H9 (cell line): Measurements from ENCODE around the gene CRACR2A. TPM values are rescaled to one million over a fixed set of nuclear protein-coding genes. Genes with fewer than 3 reads are reported as not detected.

Experiments used
- DNase-seq: peaks from one replicate; pipeline ENCODE4 v3.0.0-alpha.2; 2017
- H2AFZ ChIP-seq: one replicate; pipeline ENCODE4 v1.6.1; 2013; ENCODE audit warnings: mild to moderate bottlenecking, low read length, control low read depth, moderate library complexity
- H2AK5ac ChIP-seq: 2 replicates; pipeline ENCODE4 v1.6.1; 2013; ENCODE audit warnings: low read length, control low read depth, mixed read lengths; ENCODE audit not compliant: insufficient read length
- H2BK120ac ChIP-seq: one replicate; pipeline ENCODE4 v1.6.1; 2013; ENCODE audit warnings: low read depth, mild to moderate bottlenecking, low read length, control low read depth, inconsistent platforms; ENCODE audit not compliant: poor library complexity, severe bottlenecking
- H2BK12ac ChIP-seq: 2 replicates; pipeline ENCODE4 v1.6.1; 2013; ENCODE audit warnings: low read length, control low read depth, mixed read lengths, low read depth; ENCODE audit not compliant: insufficient read length
- H2BK15ac ChIP-seq: 2 replicates; pipeline ENCODE4 v1.6.1; 2013; ENCODE audit warnings: low read depth, low read length, control low read depth
- H2BK20ac ChIP-seq: one replicate; pipeline ENCODE4 v1.6.1; 2013; ENCODE audit warnings: low read depth, mild to moderate bottlenecking, low read length, control low read depth, inconsistent platforms; ENCODE audit not compliant: poor library complexity, severe bottlenecking
- H2BK5ac ChIP-seq: 2 replicates; pipeline ENCODE4 v1.6.1; 2013; ENCODE audit warnings: low read length, control low read depth, mixed read lengths; ENCODE audit not compliant: insufficient read length
- H3K14ac ChIP-seq: 2 replicates; pipeline ENCODE4 v1.6.1; 2013; ENCODE audit warnings: low read length, control low read depth; ENCODE audit not compliant: insufficient read depth
- H3K18ac ChIP-seq: 2 replicates; pipeline ENCODE4 v1.6.1; 2013; ENCODE audit warnings: low read depth, mild to moderate bottlenecking, mixed read lengths, low read length, control low read depth; ENCODE audit not compliant: insufficient read length
- H3K23ac ChIP-seq: 2 replicates; pipeline ENCODE4 v1.6.1; 2013; ENCODE audit warnings: low read length, control low read depth, mixed read lengths, low read depth; ENCODE audit not compliant: insufficient read length
- H3K23me2 ChIP-seq: 2 replicates; pipeline ENCODE4 v1.6.1; 2013; ENCODE audit warnings: low read depth, mild to moderate bottlenecking, mixed read lengths, low read length, control low read depth; ENCODE audit not compliant: insufficient read length, poor library complexity, severe bottlenecking
- H3K27ac ChIP-seq: 2 replicates; pipeline ENCODE4 v1.5.1; 2013; ENCODE audit warnings: low read length, control low read depth, mixed read lengths, low read depth; ENCODE audit not compliant: insufficient read length
- H3K27me3 ChIP-seq: 2 replicates; pipeline ENCODE4 v1.6.1; 2013; ENCODE audit warnings: low read length, control low read depth, inconsistent platforms; ENCODE audit not compliant: insufficient read depth
- H3K4ac ChIP-seq: 2 replicates; pipeline ENCODE4 v1.6.1; 2013; ENCODE audit warnings: low read depth, mild to moderate bottlenecking, control low read depth, inconsistent platforms, low read length, moderate library complexity
- H3K4me1 ChIP-seq: 2 replicates; pipeline ENCODE4 v1.6.1; 2013; ENCODE audit warnings: low read length, control low read depth, inconsistent platforms; ENCODE audit not compliant: insufficient read depth
- H3K4me2 ChIP-seq: 2 replicates; pipeline ENCODE4 v1.6.1; 2013; ENCODE audit warnings: low read length, control low read depth, mixed read lengths; ENCODE audit not compliant: insufficient read length, insufficient read depth
- H3K56ac ChIP-seq: 2 replicates; pipeline ENCODE4 v1.6.1; 2013; ENCODE audit warnings: low read depth, mild to moderate bottlenecking, mixed read lengths, low read length, control low read depth; ENCODE audit not compliant: insufficient read length
- H3K79me1 ChIP-seq: 2 replicates; pipeline ENCODE4 v1.6.1; 2013; ENCODE audit warnings: low read depth, mild to moderate bottlenecking, moderate library complexity, low read length, control low read depth, inconsistent platforms; ENCODE audit not compliant: insufficient read depth, poor library complexity, severe bottlenecking
- H3K79me2 ChIP-seq: 2 replicates; pipeline ENCODE4 v1.6.1; 2013; ENCODE audit warnings: low read length, control low read depth, inconsistent platforms; ENCODE audit not compliant: insufficient read depth
- H3K9ac ChIP-seq: 2 replicates; pipeline ENCODE4 v1.6.1; 2013; ENCODE audit warnings: low read length, control low read depth, mixed read lengths; ENCODE audit not compliant: insufficient read length; ENCODE audit errors: extremely low read depth
- H3K9me3 ChIP-seq: one replicate; pipeline ENCODE4 v1.6.1; 2013; ENCODE audit warnings: low read depth, low read length, inconsistent platforms; ENCODE audit not compliant: control insufficient read depth
- H3T11ph ChIP-seq: one replicate; pipeline ENCODE4 v1.6.1; 2013; ENCODE audit warnings: mild to moderate bottlenecking, low read length, control low read depth, inconsistent platforms
- H4K20me1 ChIP-seq: one replicate; pipeline ENCODE4 v1.6.1; 2013; ENCODE audit not compliant: control insufficient read depth, insufficient read length, insufficient read depth
- H4K5ac ChIP-seq: 2 replicates; pipeline ENCODE4 v1.6.1; 2013; ENCODE audit warnings: low read depth, mild to moderate bottlenecking, mixed read lengths, low read length, control low read depth; ENCODE audit not compliant: insufficient read length
- H4K8ac ChIP-seq: replicated peaks from 2 replicates; pipeline ENCODE4 v1.6.1; 2013; ENCODE audit warnings: low read length, control low read depth, mixed read lengths, low read depth; ENCODE audit not compliant: insufficient read length
- H4K91ac ChIP-seq: 2 replicates; pipeline ENCODE4 v1.6.1; 2013; ENCODE audit warnings: low read depth, mild to moderate bottlenecking, moderate library complexity, mixed read lengths, low read length, control low read depth; ENCODE audit not compliant: insufficient read length
- H3K27ac Mint-ChIP-seq, 3 experiments: 2 replicates in 2 of 3; 3 replicates in 1 of 3; pipeline ENCODE4 v1.8.0; 2020 to 2021; ENCODE audit warnings: mixed read lengths in 3 of 3, mild to moderate bottlenecking in 1 of 3, moderate library complexity in 1 of 3
- H3K27me3 Mint-ChIP-seq: 2 replicates; pipeline ENCODE4 v1.8.0; 2021; ENCODE audit warnings: low read depth, mild to moderate bottlenecking, moderate library complexity, mixed read lengths
- H3K36me3 Mint-ChIP-seq, 3 experiments: 2 replicates in 2 of 3; 3 replicates in 1 of 3; pipeline ENCODE4 v1.8.0; 2020 to 2021; ENCODE audit warnings: low read depth in 3 of 3, mixed read lengths in 3 of 3; ENCODE audit not compliant: insufficient read depth in 1 of 3
- H3K4me1 Mint-ChIP-seq, 2 experiments: 2 replicates each; pipeline ENCODE4 v1.8.0; 2020; ENCODE audit warnings: mixed read lengths in 2 of 2
- H3K4me3 Mint-ChIP-seq, 2 experiments: 2 replicates in 1 of 2; 3 replicates in 1 of 2; pipeline ENCODE4 v1.8.0; 2020 to 2021; ENCODE audit warnings: mild to moderate bottlenecking in 2 of 2, mixed read lengths in 2 of 2, moderate library complexity in 1 of 2
- H3K9me3 Mint-ChIP-seq, 2 experiments: 2 replicates in 1 of 2; 3 replicates in 1 of 2; pipeline ENCODE4 v1.8.0; 2020; ENCODE audit warnings: mild to moderate bottlenecking in 2 of 2, mixed read lengths in 2 of 2, moderate library complexity in 1 of 2
- CTCF ChIP-seq: fragments of 200-600 bp; sonication (generic); conservative IDR thresholded peaks from 3 replicates; pipeline ENCODE4 v1.8.0; 2021; ENCODE audit warnings: antibody characterized with exemption, mild to moderate bottlenecking
- WGBS: extraction: QIAGEN DNeasy Blood & Tissue Kit; methylation state at CpG from one replicate; pipeline ENCODE4 v1.1.7; 2013; ENCODE audit warnings: missing lambda C conversion rate, low lambda C conversion rate, mixed read lengths; ENCODE audit not compliant: insufficient read length; ENCODE audit errors: extremely low coverage; 5-methylcytosine and 5-hydroxymethylcytosine counted together
- total RNA-seq: library from RNA; stranded (reverse); gene quantifications from 2 replicates; pipeline ENCODE4 v1.2.1, GENCODE V29; 2021

Gene CRACR2A
- total RNA-seq, 1 experiment from 2014 or later, result 2.0 TPM

DNA sequence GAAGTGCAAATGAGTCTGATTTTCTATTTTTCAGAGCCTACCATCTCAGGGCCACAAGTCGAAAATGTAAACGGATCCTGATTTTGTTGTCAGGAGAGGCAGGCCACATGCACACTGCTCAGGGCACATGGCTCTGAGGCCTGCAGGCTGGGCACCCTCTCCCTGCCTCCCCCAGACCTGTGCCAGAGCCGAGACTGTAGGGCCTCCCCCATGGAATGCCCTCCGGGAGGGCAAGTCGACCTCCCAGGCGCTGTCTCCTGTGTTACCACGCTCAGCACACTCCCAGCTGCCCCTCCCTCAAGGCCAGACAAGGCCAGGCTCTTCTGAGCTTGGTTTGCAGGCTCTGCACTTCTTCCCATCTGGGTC, 121.7 kb downstream of the CRACR2A start:
- Histone ChIP-seq H2AFZ (no peak overlapping the region), H3K79me1 (no peaks in the 10 kb centered on the region), H2BK20ac (no peak overlapping the region), H3K14ac (no peak overlapping the region; the same call in 1 of the 2 replicates), H4K8ac (no peak overlapping the region), H3K4me2 (no peak overlapping the region), H3K4me1 (no peaks in the 10 kb centered on the region; the same call in 1 of the 2 replicates), H3K79me2 (no peaks in the 10 kb centered on the region), H3K27ac (no peak overlapping the region), H4K20me1 (no peaks in the 10 kb centered on the region), H3T11ph (no peak overlapping the region), H3K23ac (no peak overlapping the region), H2BK12ac (no peak overlapping the region), H2BK120ac (no peak overlapping the region), H4K5ac (no peak overlapping the region), H2AK5ac (no peak overlapping the region), H3K9me3 (no peaks in the 10 kb centered on the region), H3K27me3 (no peaks in the 10 kb centered on the region), H3K4ac (no peak overlapping the region), H3K56ac (no peak overlapping the region), H3K18ac (no peak overlapping the region), H4K91ac (no peak overlapping the region), H3K9ac (no peak overlapping the region), H2BK15ac (no peak overlapping the region), H2BK5ac (no peak overlapping the region), H3K23me2 (no peaks in the 10 kb centered on the region)
- Mint-ChIP-seq H3K27me3 (no peaks in the 10 kb centered on the region; the same call in none of the 2 replicates), H3K27ac (no peak overlapping the region), H3K36me3 (no peaks in the 10 kb centered on the region), H3K9me3 (no peaks in the 10 kb centered on the region; a peak in 1 of 5 replicates), H3K4me3 (no peak overlapping the region), H3K4me1 (peaks cover 6 to 18% of the 10 kb centered on the region in 2 experiments)
- no CpG with 5 or more reads among the region's 7 CpGs for WGBS
- no peak for DNase-seq
- TF ChIP-seq CTCF, result no peak
